GM03348 (cell line): ENCODE measurements around the gene LGALS13.

Experiments
- DNase-seq: peaks from one replicate; pipeline ENCODE4 v3.0.0; 2012; ENCODE audit warnings: low spot score

The LGALS13 gene

GRCh38 chr19:39602224-39602623, at the start of gene LGALS13:
Gene LGALS13 (plus strand): TSS chr19:39602524. CDS start chr19:39602569, 45 bp downstream.
- DNase-seq, result no peak

- no peak for DNase-seq
Observed at GRCh38 chr19:39553082-39553652, 49.2 kb upstream of the LGALS13 start.

GRCh38 chr19:39554701-39555311, 47.5 kb upstream of the LGALS13 start:
- no peak for DNase-seq

GRCh38 chr19:39555883-39556282, 46.4 kb upstream of the LGALS13 start:
- no peak for DNase-seq

- DNase-seq, result no peak
Observed at GRCh38 chr19:39557811-39558623, 44.3 kb upstream of the LGALS13 start.

GRCh38 chr19:39558624-39559117, 43.7 kb upstream of the LGALS13 start:
- DNase-seq, result no peak

DNA sequence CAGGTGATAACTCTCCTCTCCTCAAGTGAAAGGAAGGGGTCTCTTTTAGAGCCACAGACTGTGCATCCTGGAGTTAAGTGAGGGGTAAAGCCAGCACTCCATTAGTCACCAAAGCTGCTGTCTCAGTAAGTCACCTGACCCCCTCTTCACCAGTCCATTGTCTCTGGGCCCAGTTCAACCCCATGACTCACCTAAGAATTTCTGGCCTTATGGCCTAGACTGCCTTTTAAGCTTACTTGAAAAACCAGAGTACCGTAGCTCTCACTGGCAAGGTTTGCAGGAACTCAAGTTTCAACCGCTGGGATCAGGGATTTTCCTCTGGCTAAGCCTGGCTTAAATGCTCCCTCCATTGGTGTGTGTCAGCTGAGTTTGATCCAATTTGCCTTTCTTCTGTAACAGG, 38.9 kb upstream of the LGALS13 start:
- no peak for DNase-seq

DNA sequence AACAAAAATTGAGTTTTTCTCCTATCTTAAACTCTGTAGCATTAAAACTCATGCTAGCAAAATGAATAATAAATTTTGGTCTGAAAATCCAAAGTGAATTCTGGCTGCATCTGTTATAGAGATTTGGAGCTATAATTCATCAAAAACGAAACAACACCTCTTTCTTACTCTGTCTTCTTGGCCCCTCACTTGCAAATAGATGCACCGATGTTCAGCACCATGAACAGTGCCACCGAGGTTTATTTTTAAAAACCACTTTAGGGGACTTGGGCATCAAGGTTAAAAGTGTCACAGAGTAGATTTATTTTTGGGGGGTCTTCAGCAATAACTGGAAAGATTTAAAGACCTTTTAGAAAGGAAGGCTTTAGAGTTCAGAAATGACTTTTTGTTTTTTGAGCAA, 36.3 kb upstream of the LGALS13 start:
- no peak for DNase-seq

- DNase-seq, result no peak
Observed at GRCh38 chr19:39568604-39569003, 33.7 kb upstream of the LGALS13 start.

DNA sequence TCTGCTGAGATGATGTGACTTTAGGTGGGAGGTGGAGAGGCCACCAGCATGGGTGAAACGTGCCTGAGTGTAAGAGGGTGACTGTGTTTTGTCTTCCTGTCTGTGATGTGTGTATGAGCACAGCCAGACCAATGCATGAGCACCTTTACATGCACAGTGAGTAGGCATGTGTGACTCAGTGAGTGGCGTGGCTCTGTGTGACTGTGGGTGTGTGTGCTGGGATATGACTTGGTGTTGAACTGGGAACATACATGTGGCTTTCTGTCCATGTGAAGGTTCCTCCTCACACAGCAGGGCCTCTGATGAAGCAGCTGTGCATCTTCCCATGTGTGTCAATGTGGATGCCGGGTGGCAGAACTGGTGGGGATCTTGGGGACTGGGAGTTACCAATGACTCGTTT, 19.9 kb upstream of the LGALS13 start:
- no peak for DNase-seq

- no peak for DNase-seq
Observed at GRCh38 chr19:39582891-39583625, 19.3 kb upstream of the LGALS13 start.

GRCh38 chr19:39587496-39587895, 14.8 kb upstream of the LGALS13 start:
- DNase-seq, result no peak

- no peak for DNase-seq
Observed at GRCh38 chr19:39588066-39588465, 14.3 kb upstream of the LGALS13 start.

DNA sequence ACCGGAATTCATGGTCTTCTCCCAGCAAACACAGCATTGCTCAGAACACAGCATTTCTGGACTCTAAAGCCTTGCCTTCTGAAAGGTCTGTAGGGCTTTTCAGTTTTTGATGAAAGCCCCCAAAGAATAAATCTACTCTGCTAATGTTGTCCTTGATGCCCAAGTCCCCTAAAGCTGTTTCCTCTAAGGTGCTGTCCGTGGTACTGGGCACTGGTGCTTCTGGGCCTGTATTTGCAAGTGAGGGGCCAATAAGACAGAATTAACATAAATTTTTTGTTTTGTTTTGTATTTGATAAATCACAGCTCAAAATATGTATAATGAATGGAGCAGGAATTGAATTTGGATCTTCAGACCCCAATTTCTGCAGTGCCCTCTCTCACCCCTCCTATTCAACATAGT, 12.1 kb upstream of the LGALS13 start:
- DNase-seq, result no peak

DNA sequence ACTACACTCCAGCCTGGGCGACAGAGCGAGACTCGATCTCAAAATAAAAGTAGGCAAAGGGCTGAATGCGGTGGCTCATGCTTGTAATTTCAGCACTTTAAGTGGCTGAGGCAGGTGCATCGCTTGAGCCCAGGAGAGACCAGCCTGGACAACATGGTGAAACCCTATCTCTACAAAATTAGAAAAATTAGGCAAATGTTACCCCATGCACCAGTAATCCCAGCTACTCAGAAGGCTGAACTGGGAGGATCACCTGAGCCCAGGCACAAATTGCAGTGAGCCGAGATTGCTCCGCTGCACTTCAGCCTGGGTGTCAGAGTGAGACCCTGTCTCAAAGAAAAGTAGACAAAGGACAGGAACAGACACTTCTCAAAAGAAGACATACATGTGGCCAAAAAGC, 9.9 kb upstream of the LGALS13 start:
- DNase-seq, result no peak

DNA sequence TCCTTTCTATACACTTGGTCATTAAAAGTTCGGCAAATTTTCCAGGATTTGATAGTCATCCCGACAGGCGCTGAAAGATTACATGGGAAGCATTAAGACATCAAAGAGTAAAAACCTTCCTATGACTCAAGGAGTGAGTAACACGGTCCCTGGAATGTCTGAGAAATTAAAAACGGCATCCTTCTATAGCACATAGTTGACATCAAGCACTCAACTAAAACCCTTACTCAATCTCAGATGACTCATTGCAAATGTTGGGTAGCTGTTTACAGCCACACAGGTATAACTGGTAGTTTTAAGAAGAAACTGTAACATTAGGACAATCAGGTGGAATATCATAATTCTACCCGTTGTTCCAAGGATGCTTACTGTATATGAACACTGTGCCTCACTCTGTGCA, 6.4 kb upstream of the LGALS13 start:
- no peak for DNase-seq

DNA sequence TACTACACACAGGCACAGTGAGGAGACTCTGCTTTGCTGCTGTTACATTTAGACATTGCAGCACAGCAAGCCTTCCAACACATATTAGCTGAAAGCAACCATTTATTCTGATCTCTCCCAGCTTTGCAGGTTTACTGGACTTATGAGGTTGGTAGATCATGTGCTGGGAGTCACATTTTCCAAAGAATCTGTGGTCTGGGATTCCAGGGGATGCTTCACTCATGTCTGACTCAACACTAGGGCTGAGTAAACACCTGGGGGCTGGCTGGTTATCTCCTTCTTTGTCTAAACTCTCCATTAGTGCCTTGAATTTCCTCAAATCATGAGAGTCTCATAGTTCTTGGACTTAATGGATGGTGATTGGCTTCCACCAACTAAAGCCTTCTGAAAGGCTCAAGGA, 5.4 kb upstream of the LGALS13 start:
- DNase-seq, result no peak

- DNase-seq, result peak; percentile 13
Observed at GRCh38 chr19:39599116-39599515, 3.2 kb upstream of the LGALS13 start.

DNA sequence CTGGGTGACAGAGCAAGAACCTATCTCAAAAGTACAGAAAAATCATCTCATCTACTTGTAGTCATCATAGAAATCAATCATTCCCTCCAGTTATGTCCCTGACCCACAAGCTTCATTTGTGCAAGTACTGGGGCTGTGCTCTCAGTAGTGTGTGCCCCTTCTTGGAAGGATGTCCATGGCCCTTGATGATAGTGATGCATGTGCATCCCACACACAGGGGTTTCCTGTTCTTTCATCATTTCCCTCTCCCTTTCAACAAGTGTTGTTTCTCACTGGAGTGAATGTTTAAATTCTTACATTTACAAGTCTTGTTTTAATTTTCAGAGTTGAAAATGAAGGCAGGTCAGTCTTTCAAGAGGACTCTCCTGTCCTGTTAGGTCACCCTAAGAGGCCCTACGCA, 1.5 kb downstream of the LGALS13 start:
- no peak for DNase-seq

- DNase-seq, result no peak
Observed at GRCh38 chr19:39607021-39607420, 4.7 kb downstream of the LGALS13 start.

DNA sequence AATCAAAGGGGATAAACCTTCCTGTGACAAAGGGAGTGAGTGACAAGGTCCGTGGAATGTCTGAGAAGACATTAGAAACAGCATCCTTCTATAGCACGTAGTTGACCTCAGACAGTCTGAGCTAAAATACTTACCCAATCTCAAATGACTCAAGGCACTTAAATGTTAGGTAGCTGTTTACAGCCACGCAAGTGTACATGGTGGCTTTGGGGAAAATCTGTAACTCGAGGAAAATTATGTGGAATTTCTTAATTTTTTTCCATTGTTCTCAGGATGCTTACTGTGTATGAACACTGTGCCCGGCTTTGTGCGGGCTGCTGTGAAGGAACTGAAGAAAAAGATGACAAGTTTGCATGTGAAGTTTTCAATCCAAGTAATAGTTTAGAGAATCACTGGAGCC, 5.2 kb downstream of the LGALS13 start:
- DNase-seq, result no peak

GRCh38 chr19:39613597-39613996, 11.3 kb downstream of the LGALS13 start:
- DNase-seq, result no peak

- DNase-seq, result no peak
Observed at GRCh38 chr19:39617745-39618144, 15.4 kb downstream of the LGALS13 start.
